DOHH2 (cell line): ENCODE data around the gene SPOPL.

Experiments
- H3F3A ChIP-seq: fragments of 200-600 bp; sonication (generic), shearing (Covaris generic); 2 replicates; pipeline ENCODE4 v1.6.0; 2016; ENCODE audit warnings: antibody characterized with exemption, mild to moderate bottlenecking; ENCODE audit not compliant: control insufficient read depth, insufficient read depth
- H3K27ac ChIP-seq: fragments of 200-600 bp; sonication (generic); 2 replicates; pipeline ENCODE4 v1.5.1; 2014; ENCODE audit warnings: low read depth, mild to moderate bottlenecking, low read length, moderate library complexity
- H3K27me3 ChIP-seq: fragments of 200-600 bp; sonication (generic); 2 replicates; pipeline ENCODE4 v1.6.1; 2014; ENCODE audit warnings: mild to moderate bottlenecking, low read length, mixed read lengths; ENCODE audit not compliant: control insufficient read depth
- H3K36me3 ChIP-seq: fragments of 200-600 bp; sonication (generic); 2 replicates; pipeline ENCODE4 v1.6.1; 2014; ENCODE audit warnings: mild to moderate bottlenecking, low read length, moderate library complexity, mixed read lengths; ENCODE audit not compliant: control insufficient read depth
- H3K4me1 ChIP-seq: fragments of 200-600 bp; sonication (generic); 2 replicates; pipeline ENCODE4 v1.6.1; 2014; ENCODE audit warnings: mild to moderate bottlenecking, low read length, mixed read lengths; ENCODE audit not compliant: control insufficient read depth
- H3K4me2 ChIP-seq: fragments of 200-600 bp; sonication (generic); 2 replicates; pipeline ENCODE4 v1.6.0; 2014; ENCODE audit warnings: mild to moderate bottlenecking, low read length, moderate library complexity
- H3K4me3 ChIP-seq: fragments of 200-600 bp; sonication (generic); 2 replicates; pipeline ENCODE4 v1.5.1; 2014; ENCODE audit warnings: mild to moderate bottlenecking, low read length, mixed read lengths
- H3K79me2 ChIP-seq: fragments of 200-600 bp; sonication (generic); 2 replicates; pipeline ENCODE4 v1.6.1; 2014; ENCODE audit warnings: mild to moderate bottlenecking, low read length, mixed read lengths; ENCODE audit not compliant: control insufficient read depth
- H3K9me2 ChIP-seq: fragments of 200-600 bp; sonication (generic); replicated peaks from 2 replicates; pipeline ENCODE4 v1.6.1; 2014; ENCODE audit warnings: mild to moderate bottlenecking, low read length, mixed read lengths; ENCODE audit not compliant: control insufficient read depth
- H3K9me3 ChIP-seq: fragments of 200-600 bp; sonication (generic); 2 replicates; pipeline ENCODE4 v1.6.1; 2014; ENCODE audit warnings: antibody characterized with exemption, low read length, mixed read lengths; ENCODE audit not compliant: control insufficient read depth, insufficient read depth
- H4K20me1 ChIP-seq: fragments of 200-600 bp; sonication (generic); 2 replicates; pipeline ENCODE4 v1.6.0; 2014; ENCODE audit warnings: low read depth, mild to moderate bottlenecking, antibody characterized with exemption, low read length, moderate library complexity; ENCODE audit not compliant: control insufficient read depth, insufficient read depth
- EZH2phosphoT487 ChIP-seq: fragments of 200-600 bp; sonication (generic); IDR thresholded peaks from 2 replicates; pipeline ENCODE4 v1.6.1; 2017; ENCODE audit warnings: borderline replicate concordance, mild to moderate bottlenecking, antibody characterized with exemption, low read length, moderate library complexity, mixed read lengths
- TF ChIP-seq, protein P1 (sequence below): fragments of 200-600 bp; sonication (generic); IDR thresholded peaks from one replicate; pipeline ENCODE4 v1.5.1; 2014; ENCODE audit warnings: antibody characterized with exemption, mild to moderate bottlenecking, low read depth, low read length; ENCODE audit not compliant: poor library complexity, severe bottlenecking

The SPOPL gene

DNA sequence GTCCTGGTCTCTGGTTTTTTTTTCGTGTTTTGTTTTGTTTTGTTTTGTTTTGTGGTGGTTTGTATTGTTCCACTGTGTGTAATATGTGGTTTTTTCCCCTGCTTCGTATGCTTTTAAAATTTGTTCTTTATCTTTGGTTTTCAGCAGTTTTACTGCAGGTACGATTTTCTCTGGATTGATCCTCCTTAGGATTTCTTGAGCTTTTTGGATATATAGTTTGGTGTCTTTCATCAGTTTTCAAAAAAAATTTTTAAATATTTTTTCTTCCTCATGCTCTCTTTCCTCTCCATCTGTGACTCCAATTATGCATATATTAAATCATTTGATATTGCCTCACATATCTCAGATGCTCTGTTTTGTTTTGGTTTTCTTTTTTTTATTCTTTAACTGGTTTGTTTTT is 78.0 kb downstream of the SPOPL start:
- H3K9me3 ChIP-seq, result no peaks in the 10 kb centered on the region
- H3K4me1 ChIP-seq, result no peaks in the 10 kb centered on the region
- no peaks in the 10 kb centered on the region for H3K9me2 ChIP-seq
- no peaks in the 10 kb centered on the region for H3K36me3 ChIP-seq
- no peak overlapping the region for H3K27ac ChIP-seq
- TF ChIP-seq EZH2phosphoT487, result no peak
- TF ChIP-seq, protein P1, sequence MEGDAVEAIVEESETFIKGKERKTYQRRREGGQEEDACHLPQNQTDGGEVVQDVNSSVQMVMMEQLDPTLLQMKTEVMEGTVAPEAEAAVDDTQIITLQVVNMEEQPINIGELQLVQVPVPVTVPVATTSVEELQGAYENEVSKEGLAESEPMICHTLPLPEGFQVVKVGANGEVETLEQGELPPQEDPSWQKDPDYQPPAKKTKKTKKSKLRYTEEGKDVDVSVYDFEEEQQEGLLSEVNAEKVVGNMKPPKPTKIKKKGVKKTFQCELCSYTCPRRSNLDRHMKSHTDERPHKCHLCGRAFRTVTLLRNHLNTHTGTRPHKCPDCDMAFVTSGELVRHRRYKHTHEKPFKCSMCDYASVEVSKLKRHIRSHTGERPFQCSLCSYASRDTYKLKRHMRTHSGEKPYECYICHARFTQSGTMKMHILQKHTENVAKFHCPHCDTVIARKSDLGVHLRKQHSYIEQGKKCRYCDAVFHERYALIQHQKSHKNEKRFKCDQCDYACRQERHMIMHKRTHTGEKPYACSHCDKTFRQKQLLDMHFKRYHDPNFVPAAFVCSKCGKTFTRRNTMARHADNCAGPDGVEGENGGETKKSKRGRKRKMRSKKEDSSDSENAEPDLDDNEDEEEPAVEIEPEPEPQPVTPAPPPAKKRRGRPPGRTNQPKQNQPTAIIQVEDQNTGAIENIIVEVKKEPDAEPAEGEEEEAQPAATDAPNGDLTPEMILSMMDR, result no peak
- H4K20me1 ChIP-seq, result no peaks in the 10 kb centered on the region
- no peaks in the 10 kb centered on the region for H3K27me3 ChIP-seq
- H3K79me2 ChIP-seq, result no peaks in the 10 kb centered on the region
- no peak overlapping the region for H3K4me3 ChIP-seq
- H3F3A ChIP-seq, result no peaks in the 10 kb centered on the region; the same call in 1 of the 2 replicates
- H3K4me2 ChIP-seq, result no peak overlapping the region

DNA sequence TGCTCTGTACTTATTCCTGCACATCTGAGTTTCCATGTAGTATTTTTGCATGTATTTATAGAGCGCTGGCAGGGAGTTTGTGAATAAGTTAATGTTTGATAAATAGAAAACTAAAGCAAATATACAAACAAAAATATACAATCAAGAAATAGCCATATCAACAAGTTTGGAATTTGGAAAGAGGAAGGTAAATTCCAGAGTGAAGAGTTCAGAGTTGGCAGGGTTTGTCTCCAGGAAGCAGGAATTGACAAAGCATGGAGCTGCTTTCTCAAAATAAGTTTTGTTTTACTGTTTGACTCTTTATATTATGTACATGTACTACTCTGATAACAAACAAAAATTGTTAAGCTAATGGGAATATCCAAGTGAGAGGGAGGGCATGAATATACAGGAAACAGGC is 80.3 kb downstream of the SPOPL start:
- Histone ChIP-seq H4K20me1 (no peaks in the 10 kb centered on the region), H3K27ac (no peak overlapping the region), H3K27me3 (no peaks in the 10 kb centered on the region), H3F3A (no peaks in the 10 kb centered on the region; the same call in 1 of the 2 replicates), H3K9me2 (no peaks in the 10 kb centered on the region), H3K9me3 (no peaks in the 10 kb centered on the region), H3K4me1 (no peaks in the 10 kb centered on the region), H3K36me3 (no peaks in the 10 kb centered on the region), H3K4me2 (no peak overlapping the region), H3K79me2 (no peaks in the 10 kb centered on the region), H3K4me3 (no peak overlapping the region)
- TF ChIP-seq EZH2phosphoT487, result no peak
- TF ChIP-seq, protein P1, result no peak

DNA sequence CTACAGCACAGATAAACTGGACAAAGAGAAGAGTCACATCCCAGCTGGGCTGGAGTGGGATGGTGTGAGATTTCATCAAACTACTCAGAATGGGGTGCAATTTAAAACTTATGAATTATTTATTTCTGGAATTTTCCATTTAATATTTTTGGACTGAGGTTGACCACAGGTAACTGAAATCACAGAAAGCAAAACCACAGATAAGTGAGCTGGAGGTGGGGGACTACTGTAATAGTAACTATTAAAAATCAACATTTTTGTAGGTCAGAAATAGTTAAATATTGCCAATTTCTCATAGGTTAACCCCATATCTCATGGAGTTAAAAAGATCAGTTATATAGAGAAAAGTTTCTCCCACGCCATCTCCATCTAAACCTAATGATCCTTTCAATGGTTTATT is 88.1 kb downstream of the SPOPL start:
- H3K4me3 ChIP-seq, result no peak overlapping the region
- H3K9me2 ChIP-seq, result no peaks in the 10 kb centered on the region
- H3K79me2 ChIP-seq, result no peaks in the 10 kb centered on the region
- TF ChIP-seq, protein P1, result no peak
- no peak for TF ChIP-seq EZH2phosphoT487
- H3K9me3 ChIP-seq, result no peaks in the 10 kb centered on the region
- H3F3A ChIP-seq, result no peaks in the 10 kb centered on the region
- H4K20me1 ChIP-seq, result no peaks in the 10 kb centered on the region
- H3K36me3 ChIP-seq, result no peaks in the 10 kb centered on the region
- H3K4me2 ChIP-seq, result no peak overlapping the region
- no peaks in the 10 kb centered on the region; the same call in 1 of the 2 replicates for H3K4me1 ChIP-seq
- H3K27me3 ChIP-seq, result no peaks in the 10 kb centered on the region
- no peak overlapping the region for H3K27ac ChIP-seq

DNA sequence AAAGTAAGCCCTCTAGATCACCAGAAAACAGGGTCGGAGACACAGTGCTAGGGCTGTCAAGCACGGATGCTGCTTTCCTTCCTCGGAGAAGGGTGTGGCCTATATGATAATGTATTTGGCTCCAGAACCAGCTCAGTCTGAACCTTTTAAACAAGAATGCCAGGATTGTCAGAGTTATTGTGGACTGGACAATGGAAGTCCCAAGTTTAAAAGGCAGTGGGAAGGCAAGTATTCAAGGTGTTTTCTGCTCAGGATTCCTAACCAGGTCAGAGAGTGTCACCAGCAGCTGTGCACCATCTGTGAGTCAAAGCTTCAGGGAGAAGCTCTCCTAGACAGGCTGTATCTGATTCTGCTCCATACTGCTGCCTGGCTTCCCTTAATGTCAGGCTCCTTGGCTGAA is 94.8 kb downstream of the SPOPL start:
- Histone ChIP-seq H3K36me3 (no peaks in the 10 kb centered on the region), H3K9me2 (no peaks in the 10 kb centered on the region; the same call in 1 of the 2 replicates)

More for the DNA sequence above, 94.8 kb downstream of the SPOPL start:
- Histone ChIP-seq H3K79me2 (no peaks in the 10 kb centered on the region), H3F3A (no peaks in the 10 kb centered on the region), H3K27ac (no peak overlapping the region), H3K4me1 (no peaks in the 10 kb centered on the region), H3K4me2 (no peak overlapping the region), H4K20me1 (no peaks in the 10 kb centered on the region), H3K4me3 (no peak overlapping the region), H3K27me3 (no peaks in the 10 kb centered on the region), H3K9me3 (no peaks in the 10 kb centered on the region)
- TF ChIP-seq, protein P1, result no peak
- no peak for TF ChIP-seq EZH2phosphoT487
